SK-N-SH (cell line): Measurements from ENCODE around the gene PARD3B. TPM values are rescaled to one million over a fixed set of nuclear protein-coding genes. Genes with fewer than 3 reads are reported as not detected.
"Not testable (repeated sequence)": the region's sequence is repeated elsewhere in the genome, so short reads cannot be mapped to it uniquely, and the experiment has no call there.

ENCODE experiments used
- CTCF ChIA-PET: fragments of 300-600, 350-600 bp; formaldehyde crosslinking; extraction: SDS; loops from one replicate; lab custom pipeline; 2021; lab: Yijun Ruan, JAX
- POLR2A ChIA-PET: fragments of 350-600 bp; sonication (Branson Sonifier 250); formaldehyde crosslinking; extraction: SDS; loops from one replicate; lab custom pipeline; 2020; ENCODE audit warnings: antibody characterized with exemption, inconsistent platforms; lab: Yijun Ruan, JAX
- DNase-seq: peaks from one replicate; pipeline ENCODE4 v3.0.0; 2012
- H2AFZ ChIP-seq: fragments of 200-600 bp; sonication (generic); 2 replicates; pipeline ENCODE4 v1.8.1; 2016; ENCODE audit warnings: antibody characterized with exemption, mild to moderate bottlenecking, low read depth
- H3F3A ChIP-seq: fragments of 200-600 bp; sonication (generic); replicated peaks from 2 replicates; pipeline ENCODE3; 2016; ENCODE audit warnings: antibody characterized with exemption, mild to moderate bottlenecking; ENCODE audit not compliant: insufficient read depth
- H3K27ac ChIP-seq, 2 experiments: fragments of 200-500 bp in 1 of 2; fragments of 200-600 bp in 1 of 2; sonication (Bioruptor generic) in 1 of 2; sonication (generic), shearing (Covaris generic) in 1 of 2; 2 replicates each; pipeline versions ENCODE4 v1.5.1 to v1.6.1; 2014 to 2016; ENCODE audit warnings: low read depth in 2 of 2, inconsistent platforms in 1 of 2, low read length in 1 of 2, mild to moderate bottlenecking in 1 of 2, mixed read lengths in 1 of 2
- H3K27me3 ChIP-seq: fragments of 200-600 bp; sonication (generic), shearing (Covaris generic); 2 replicates; pipeline ENCODE4 v1.6.1; 2016; ENCODE audit warnings: mixed run types; ENCODE audit not compliant: insufficient read depth
- H3K36me3 ChIP-seq, 2 experiments: fragments of 200-500 bp in 1 of 2; fragments of 200-600 bp in 1 of 2; sonication (Bioruptor generic) in 1 of 2; sonication (generic) in 1 of 2; replicated peaks in 1 of 2; 2 replicates each; pipeline versions ENCODE3 to v1.5.1; 2014 to 2016; ENCODE audit warnings: low read length in 1 of 2, mild to moderate bottlenecking in 1 of 2; ENCODE audit not compliant: insufficient read depth in 2 of 2, control insufficient read depth in 1 of 2
- H3K4me1 ChIP-seq, 2 experiments: fragments of 200-500 bp in 1 of 2; fragments of 200-600 bp in 1 of 2; sonication (Bioruptor generic) in 1 of 2; sonication (generic), shearing (Covaris generic) in 1 of 2; 2 replicates each; pipeline versions ENCODE4 v1.5.1 to v1.6.1; 2014 to 2016; ENCODE audit warnings: low read depth in 1 of 2, low read length in 1 of 2, mixed run types in 1 of 2; ENCODE audit not compliant: insufficient read depth in 2 of 2, control insufficient read depth in 1 of 2
- H3K4me2 ChIP-seq: fragments of 200-600 bp; sonication (generic), shearing (Covaris generic); 2 replicates; pipeline ENCODE4 v1.6.1; 2017; ENCODE audit warnings: mixed run types
- H3K4me3 ChIP-seq, 2 experiments: fragments of 200-500 bp in 1 of 2; fragments of 200-600 bp in 1 of 2; sonication (Bioruptor generic) in 1 of 2; sonication (generic), shearing (Covaris generic) in 1 of 2; 2 replicates each; pipeline versions ENCODE4 v1.5.1 to v1.8.1; 2014 to 2016; ENCODE audit warnings: low read depth in 2 of 2, inconsistent platforms in 1 of 2, low read length in 1 of 2, mild to moderate bottlenecking in 1 of 2, mixed read lengths in 1 of 2, moderate library complexity in 1 of 2
- H3K79me2 ChIP-seq: fragments of 200-600 bp; sonication (generic); 2 replicates; pipeline ENCODE4 v1.8.1; 2017; ENCODE audit warnings: mild to moderate bottlenecking; ENCODE audit not compliant: insufficient read depth
- H3K9ac ChIP-seq: fragments of 200-600 bp; sonication (generic); 2 replicates; pipeline ENCODE4 v1.6.1; 2017; ENCODE audit warnings: mixed run types
- H3K9me2 ChIP-seq: fragments of 200-600 bp; sonication (generic); 2 replicates; pipeline ENCODE4 v1.6.1; 2017; ENCODE audit warnings: mixed run types
- H3K9me3 ChIP-seq: fragments of 200-600 bp; sonication (generic); 2 replicates; pipeline ENCODE4 v1.6.1; 2017; ENCODE audit warnings: mixed run types, mild to moderate bottlenecking, moderate library complexity
- H4K20me1 ChIP-seq: fragments of 200-600 bp; sonication (generic); 2 replicates; pipeline ENCODE4 v1.6.1; 2017; ENCODE audit warnings: mild to moderate bottlenecking, mixed run types; ENCODE audit not compliant: insufficient read depth
- EP300 ChIP-seq, 2 experiments: IDR thresholded peaks; 2 replicates each; pipeline versions ENCODE4 v1.4.0 to v1.6.1; 2012; ENCODE audit warnings: borderline replicate concordance in 1 of 2, low read depth in 1 of 2, low read length in 1 of 2
- GABPA ChIP-seq: IDR thresholded peaks from 2 replicates; pipeline ENCODE4 v1.4.0; 2012; ENCODE audit warnings: low read depth, mild to moderate bottlenecking
- JUND ChIP-seq: IDR thresholded peaks from 2 replicates; pipeline ENCODE4 v1.4.0; 2012
- RAD21 ChIP-seq: IDR thresholded peaks from 2 replicates; pipeline ENCODE4 v1.6.1; 2012; ENCODE audit warnings: mild to moderate bottlenecking, low read length
- SMC3 ChIP-seq: IDR thresholded peaks from 2 replicates; pipeline ENCODE4 v1.6.1; 2012; ENCODE audit warnings: low read depth, low read length, improper control_type of control experiment
- TAF1 ChIP-seq: IDR thresholded peaks from 2 replicates; pipeline ENCODE4 v1.6.1; 2012; ENCODE audit warnings: low read depth, mild to moderate bottlenecking, low read length, moderate library complexity, borderline replicate concordance
- TEAD4 ChIP-seq: IDR thresholded peaks from 2 replicates; pipeline ENCODE4 v1.4.0; 2012; ENCODE audit warnings: mild to moderate bottlenecking, borderline replicate concordance; ENCODE audit not compliant: insufficient read depth
- WGBS: methylation state at CpG from one replicate; pipeline ENCODE4 v1.1.6; 2017; ENCODE audit warnings: low lambda C conversion rate; 5-methylcytosine and 5-hydroxymethylcytosine counted together
- polyA plus RNA-seq, 3 experiments: library from polyadenylated mRNA; depleted of rRNA; stranded (reverse); fragments of >200 nt; gene quantifications; 2 replicates each; pipeline ENCODE4 v1.2.3, GENCODE V29; 2012
- TF ChIP-seq, protein P1 (sequence below): fragments of 150-350 bp; IDR thresholded peaks from 2 replicates; pipeline ENCODE4 v1.6.1; 2016; ENCODE audit warnings: mild to moderate bottlenecking, low read depth, low read length
- TF ChIP-seq, protein P2 (sequence below): IDR thresholded peaks from 2 replicates; pipeline ENCODE4 v1.4.0; 2012; ENCODE audit warnings: low read depth, borderline replicate concordance

PARD3B gene
- polyA plus RNA-seq, 1 of the 3 experiments (the other 2 are of a cell fraction), result 0.87 TPM

DNA sequence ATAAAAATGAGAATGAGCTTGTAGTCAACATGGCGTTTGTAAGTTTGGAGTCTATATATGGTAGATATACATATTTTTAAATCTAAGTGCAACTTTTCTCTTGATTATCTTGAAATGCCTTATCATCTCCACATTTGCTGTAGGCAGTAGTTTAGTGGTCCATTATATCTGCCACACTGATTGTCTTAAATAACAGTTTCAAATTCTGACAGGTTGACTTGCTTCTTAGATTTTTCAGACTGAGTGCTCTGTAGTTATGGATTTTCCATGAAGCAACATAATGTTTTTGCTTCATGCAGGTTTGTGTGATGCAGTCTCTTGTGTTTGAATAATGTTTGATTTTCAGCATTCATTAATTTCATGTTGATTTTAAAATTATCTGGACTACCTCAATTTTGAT lies 12.3 kb downstream of the PARD3B start:
- Histone ChIP-seq H3K4me2 (no peak overlapping the region), H3K9ac (no peak overlapping the region), H4K20me1 (no peaks in the 10 kb centered on the region), H3K4me3 (no peak overlapping the region), H3K9me2 (no peaks in the 10 kb centered on the region), H3K4me1 (no peaks in the 10 kb centered on the region), H3F3A (no peaks in the 10 kb centered on the region), H2AFZ (no peak overlapping the region), H3K27me3 (no peaks in the 10 kb centered on the region), H3K79me2 (no peaks in the 10 kb centered on the region), H3K27ac (no peak overlapping the region), H3K36me3 (no peaks in the 10 kb centered on the region), H3K9me3 (no peaks in the 10 kb centered on the region)
- ChIA-PET CTCF (no interaction called here), POLR2A (no interaction called here)
- WGBS, result 63% methylated on average over 1 of the region's 1 CpG
- no peak for TF ChIP-seq TEAD4
- no peak for TF ChIP-seq EP300 (IDR thresholded peaks at IDR 0.05; ENCODE audit: borderline replicate concordance in 1 of 2, low read depth in 1 of 2, low read length in 1 of 2)
- TF ChIP-seq RAD21, result no peak
- DNase-seq, result no peak

DNA sequence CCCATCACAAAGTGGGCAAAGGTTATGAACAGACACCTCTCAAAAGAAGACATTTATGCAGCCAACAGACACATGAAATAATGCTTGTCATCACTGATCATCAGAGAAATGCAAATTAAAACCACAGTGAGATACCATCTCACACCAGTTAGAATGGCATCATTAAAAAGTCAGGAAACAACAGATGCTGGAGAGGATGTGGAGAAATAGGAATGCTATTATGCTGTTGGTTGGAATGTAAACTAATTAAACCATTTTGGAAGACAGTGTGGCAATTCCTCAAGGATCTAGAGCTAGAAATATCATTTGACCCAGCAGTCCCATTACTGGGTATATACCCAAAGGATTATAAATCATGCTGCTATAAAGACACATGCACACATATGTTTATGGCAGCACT lies 14.1 kb downstream of the PARD3B start:
- H3K27ac ChIP-seq, H3K9me2 ChIP-seq, H3K27me3 ChIP-seq, H2AFZ ChIP-seq, H3K4me3 ChIP-seq, H4K20me1 ChIP-seq, POLR2A ChIA-PET, H3K36me3 ChIP-seq, DNase-seq, H3K9ac ChIP-seq, H3K4me2 ChIP-seq, H3K4me1 ChIP-seq, H3K79me2 ChIP-seq, CTCF ChIA-PET, H3K9me3 ChIP-seq, H3F3A ChIP-seq: not testable (repeated sequence)

DNA sequence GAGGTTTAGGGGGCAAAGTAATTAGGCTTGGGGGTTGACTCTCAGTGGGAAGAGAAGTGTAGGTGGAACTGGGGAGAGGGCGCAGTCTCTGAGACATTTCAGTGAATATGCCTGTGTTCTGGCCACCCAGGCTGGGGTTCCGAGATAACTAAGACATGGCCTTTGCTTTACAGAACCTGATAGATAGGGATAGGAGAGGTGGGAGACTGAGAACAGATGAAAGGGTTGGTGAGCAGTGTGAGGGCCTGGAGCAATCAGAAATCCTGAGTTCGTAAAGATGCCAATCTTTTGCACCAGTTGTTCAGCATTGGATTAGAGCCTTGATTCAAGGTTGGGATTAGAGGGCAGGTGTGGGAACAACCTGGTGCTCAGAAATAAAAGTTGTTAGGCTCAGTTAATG lies 15.6 kb downstream of the PARD3B start:
- 90% methylated on average over 3 of the region's 3 CpGs for WGBS
- no peaks in the 10 kb centered on the region for H3K9me2 ChIP-seq
- H4K20me1 ChIP-seq, result no peaks in the 10 kb centered on the region
- TF ChIP-seq GABPA (no peak), RAD21 (no peak), TAF1 (no peak), SMC3 (no peak), JUND (no peak)
- TF ChIP-seq, protein P1, sequence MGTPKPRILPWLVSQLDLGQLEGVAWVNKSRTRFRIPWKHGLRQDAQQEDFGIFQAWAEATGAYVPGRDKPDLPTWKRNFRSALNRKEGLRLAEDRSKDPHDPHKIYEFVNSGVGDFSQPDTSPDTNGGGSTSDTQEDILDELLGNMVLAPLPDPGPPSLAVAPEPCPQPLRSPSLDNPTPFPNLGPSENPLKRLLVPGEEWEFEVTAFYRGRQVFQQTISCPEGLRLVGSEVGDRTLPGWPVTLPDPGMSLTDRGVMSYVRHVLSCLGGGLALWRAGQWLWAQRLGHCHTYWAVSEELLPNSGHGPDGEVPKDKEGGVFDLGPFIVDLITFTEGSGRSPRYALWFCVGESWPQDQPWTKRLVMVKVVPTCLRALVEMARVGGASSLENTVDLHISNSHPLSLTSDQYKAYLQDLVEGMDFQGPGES, result no peak
- TF ChIP-seq, protein P2, sequence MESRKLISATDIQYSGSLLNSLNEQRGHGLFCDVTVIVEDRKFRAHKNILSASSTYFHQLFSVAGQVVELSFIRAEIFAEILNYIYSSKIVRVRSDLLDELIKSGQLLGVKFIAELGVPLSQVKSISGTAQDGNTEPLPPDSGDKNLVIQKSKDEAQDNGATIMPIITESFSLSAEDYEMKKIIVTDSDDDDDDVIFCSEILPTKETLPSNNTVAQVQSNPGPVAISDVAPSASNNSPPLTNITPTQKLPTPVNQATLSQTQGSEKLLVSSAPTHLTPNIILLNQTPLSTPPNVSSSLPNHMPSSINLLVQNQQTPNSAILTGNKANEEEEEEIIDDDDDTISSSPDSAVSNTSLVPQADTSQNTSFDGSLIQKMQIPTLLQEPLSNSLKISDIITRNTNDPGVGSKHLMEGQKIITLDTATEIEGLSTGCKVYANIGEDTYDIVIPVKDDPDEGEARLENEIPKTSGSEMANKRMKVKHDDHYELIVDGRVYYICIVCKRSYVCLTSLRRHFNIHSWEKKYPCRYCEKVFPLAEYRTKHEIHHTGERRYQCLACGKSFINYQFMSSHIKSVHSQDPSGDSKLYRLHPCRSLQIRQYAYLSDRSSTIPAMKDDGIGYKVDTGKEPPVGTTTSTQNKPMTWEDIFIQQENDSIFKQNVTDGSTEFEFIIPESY, result no peak
- H3K79me2 ChIP-seq, result no peaks in the 10 kb centered on the region
- H3F3A ChIP-seq, result no peaks in the 10 kb centered on the region
- H3K4me2 ChIP-seq, result no peak overlapping the region
- no peak overlapping the region for H3K27ac ChIP-seq
- H3K9me3 ChIP-seq, result no peaks in the 10 kb centered on the region
- H3K9ac ChIP-seq, result no peak overlapping the region
- H3K4me1 ChIP-seq, result no peaks in the 10 kb centered on the region
- H3K36me3 ChIP-seq, result no peaks in the 10 kb centered on the region
- no peak overlapping the region for H2AFZ ChIP-seq
- ChIA-PET POLR2A (no interaction called here), CTCF (interaction anchor here (0.6 kb wide), 1 partner anchor 131 kb away, joined by 3 read pairs; no protein-coding TSS in a partner anchor)
- no peaks in the 10 kb centered on the region for H3K27me3 ChIP-seq
- H3K4me3 ChIP-seq, result no peak overlapping the region
- DNase-seq, result no peak
